ENCODE data around the gene UBE2E3.

Gene UBE2E3

DNA sequence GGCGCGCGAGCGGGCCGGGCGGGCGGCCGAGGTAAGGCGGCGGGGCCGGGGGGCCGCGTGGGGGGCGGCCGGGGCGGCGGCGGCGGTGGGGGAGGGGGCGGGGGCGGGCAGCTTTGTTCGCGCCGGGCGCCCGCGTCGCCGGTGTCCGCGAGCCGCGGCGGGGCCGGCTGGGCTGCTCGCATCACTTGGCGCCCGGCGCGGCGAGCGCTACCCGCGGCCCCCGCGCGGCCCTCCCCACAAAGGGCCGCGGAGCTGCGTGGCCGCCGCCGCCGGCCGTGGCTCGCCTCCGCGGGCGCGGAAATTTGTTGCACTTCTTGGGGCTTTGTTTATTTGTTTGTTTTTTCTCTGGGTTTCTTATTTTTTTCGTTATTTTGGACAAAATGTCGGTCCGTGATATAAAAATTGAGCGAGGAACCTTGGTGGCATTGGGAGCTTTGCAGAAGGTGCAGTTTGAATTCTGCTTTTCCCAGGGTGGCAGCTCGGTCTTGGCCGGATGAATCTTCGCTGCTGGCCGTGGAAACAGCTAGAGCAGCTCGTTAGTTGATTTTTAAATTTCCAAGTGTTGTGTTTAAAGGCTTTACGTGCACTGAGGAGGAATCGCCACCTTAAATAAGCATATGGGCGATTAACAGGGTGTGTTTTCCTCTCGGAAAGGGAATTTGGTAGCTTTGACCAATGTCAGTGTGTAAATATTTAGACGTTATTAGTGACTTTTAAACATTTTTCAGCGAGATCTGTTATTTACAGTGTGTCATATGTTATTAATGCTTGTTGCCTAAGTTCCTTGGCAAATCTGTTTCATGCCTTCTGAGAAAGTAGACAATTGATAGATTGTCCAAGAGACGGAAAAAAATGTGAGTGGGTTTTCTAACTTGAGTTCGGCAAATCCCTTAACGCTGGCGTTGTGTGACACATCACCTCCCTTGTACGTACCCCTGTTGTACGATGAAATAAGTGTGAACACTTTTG, 822 bp downstream of the UBE2E3 start:
- Histone ChIP-seq H2BK15ac (replicated peaks; ENCODE audit: low read depth) (peak overlapping the region; percentile 85), H3K56ac (ENCODE audit: low read length) (peak overlapping the region; percentile 81), H3K4me3 (ENCODE audit: low read length) (peak overlapping the region; percentile 84), H2AK5ac (ENCODE audit: low read length) (no peak overlapping the region), H2BK5ac (ENCODE audit: low read length) (no peak overlapping the region), H3K36me3 (ENCODE audit: control insufficient read depth, insufficient read depth, low read length) (no peaks in the 10 kb centered on the region), H4K8ac (ENCODE audit: low read depth, low read length) (peak overlapping the region; percentile 76), H3K23ac (ENCODE audit: low read length) (no peak overlapping the region), H3K27me3 (ENCODE audit: insufficient read depth, low read length, poor library complexity) (no peaks in the 10 kb centered on the region), H3K79me1 (ENCODE audit: low read length) (no peaks in the 10 kb centered on the region), H3K4me1 (ENCODE audit: control insufficient read depth, low read depth, low read length) (no peaks in the 10 kb centered on the region), H3K18ac (ENCODE audit: low read length) (peak overlapping the region; percentile 100), H3K4ac (ENCODE audit: low read depth, low read length) (peak overlapping the region; percentile 96), H3K79me2 (ENCODE audit: control insufficient read depth, insufficient read depth, low read length) (peaks cover 15% of the 10 kb centered on the region), H4K5ac (ENCODE audit: low read length) (no peak overlapping the region), H3K4me2 (ENCODE audit: low read length) (peak overlapping the region; percentile 57), H3K9ac (ENCODE audit: low read length) (peak overlapping the region; percentile 81), H3K27ac (ENCODE audit: low read depth, low read length) (peak overlapping the region; percentile 67), H2BK120ac (ENCODE audit: low read depth, low read length) (peak overlapping the region; percentile 100)
- DNase-seq, result no peak
- no CpG with 5 or more reads among the region's 81 CpGs for WGBS (ENCODE audit: extremely low coverage, insufficient coverage, low lambda C conversion rate)

GRCh38 chr2:180983468-180984242, 3.2 kb downstream of the UBE2E3 start:
- no peak overlapping the region for H2AK5ac ChIP-seq (ENCODE audit: low read length)
- H3K27me3 ChIP-seq (ENCODE audit: insufficient read depth, low read length, poor library complexity), result no peaks in the 10 kb centered on the region
- H2BK15ac ChIP-seq (replicated peaks; ENCODE audit: low read depth), result peak overlapping the region; percentile 45
- no peaks in the 10 kb centered on the region for H3K79me1 ChIP-seq (ENCODE audit: low read length)
- H3K4me1 ChIP-seq (ENCODE audit: control insufficient read depth, low read depth, low read length), result no peaks in the 10 kb centered on the region
- no peaks in the 10 kb centered on the region for H3K36me3 ChIP-seq (ENCODE audit: control insufficient read depth, insufficient read depth, low read length)
- H3K18ac ChIP-seq (ENCODE audit: low read length), result no peak overlapping the region
- H3K4ac ChIP-seq (ENCODE audit: low read depth, low read length), result no peak overlapping the region
- no peak overlapping the region for H4K5ac ChIP-seq (ENCODE audit: low read length)
- no peak overlapping the region for H3K4me2 ChIP-seq (ENCODE audit: low read length)
- no peak overlapping the region for H3K23ac ChIP-seq (ENCODE audit: low read length)
- peak; percentile 83 for DNase-seq
- H2BK5ac ChIP-seq (ENCODE audit: low read length), result no peak overlapping the region
- H3K9ac ChIP-seq (ENCODE audit: low read length), result peak overlapping the region; percentile 36
- peaks cover 22% of the 10 kb centered on the region for H3K79me2 ChIP-seq (ENCODE audit: control insufficient read depth, insufficient read depth, low read length)
- H3K56ac ChIP-seq (ENCODE audit: low read length), result no peak overlapping the region
- H3K4me3 ChIP-seq (ENCODE audit: low read length), result no peak overlapping the region
- H4K8ac ChIP-seq (ENCODE audit: low read depth, low read length), result no peak overlapping the region
- H2BK120ac ChIP-seq (ENCODE audit: low read depth, low read length), result no peak overlapping the region
- H3K27ac ChIP-seq (ENCODE audit: low read depth, low read length), result no peak overlapping the region

GRCh38 chr2:180985771-180986395, 5.5 kb downstream of the UBE2E3 start:
- Histone ChIP-seq H3K36me3 (ENCODE audit: control insufficient read depth, insufficient read depth, low read length) (no peaks in the 10 kb centered on the region), H3K4ac (ENCODE audit: low read depth, low read length) (no peak overlapping the region), H3K79me2 (ENCODE audit: control insufficient read depth, insufficient read depth, low read length) (peaks cover 22% of the 10 kb centered on the region), H3K79me1 (ENCODE audit: low read length) (no peaks in the 10 kb centered on the region), H2BK15ac (replicated peaks; ENCODE audit: low read depth) (no peak overlapping the region), H2AK5ac (ENCODE audit: low read length) (no peak overlapping the region), H2BK120ac (ENCODE audit: low read depth, low read length) (no peak overlapping the region), H3K23ac (ENCODE audit: low read length) (no peak overlapping the region), H3K4me1 (ENCODE audit: control insufficient read depth, low read depth, low read length) (no peaks in the 10 kb centered on the region), H3K27me3 (ENCODE audit: insufficient read depth, low read length, poor library complexity) (no peaks in the 10 kb centered on the region), H4K8ac (ENCODE audit: low read depth, low read length) (no peak overlapping the region), H2BK5ac (ENCODE audit: low read length) (no peak overlapping the region), H3K56ac (ENCODE audit: low read length) (no peak overlapping the region), H3K4me2 (ENCODE audit: low read length) (no peak overlapping the region), H3K9ac (ENCODE audit: low read length) (no peak overlapping the region), H3K4me3 (ENCODE audit: low read length) (no peak overlapping the region), H4K5ac (ENCODE audit: low read length) (no peak overlapping the region), H3K18ac (ENCODE audit: low read length) (no peak overlapping the region), H3K27ac (ENCODE audit: low read depth, low read length) (no peak overlapping the region)
- no peak for DNase-seq
- WGBS (ENCODE audit: extremely low coverage, insufficient coverage, low lambda C conversion rate), result no CpG with 5 or more reads among the region's 2 CpGs

GRCh38 chr2:180987146-180987545, 6.7 kb downstream of the UBE2E3 start:
- no peaks in the 10 kb centered on the region for H3K27me3 ChIP-seq (ENCODE audit: insufficient read depth, low read length, poor library complexity)
- H3K4me2 ChIP-seq (ENCODE audit: low read length), result no peak overlapping the region
- no peak overlapping the region for H2BK15ac ChIP-seq (replicated peaks; ENCODE audit: low read depth)
- peaks cover 23% of the 10 kb centered on the region for H3K79me2 ChIP-seq (ENCODE audit: control insufficient read depth, insufficient read depth, low read length)
- no peak overlapping the region for H2AK5ac ChIP-seq (ENCODE audit: low read length)
- WGBS (ENCODE audit: extremely low coverage, insufficient coverage, low lambda C conversion rate), result no CpG with 5 or more reads among the region's 2 CpGs
- H3K4ac ChIP-seq (ENCODE audit: low read depth, low read length), result no peak overlapping the region
- no peak overlapping the region for H3K4me3 ChIP-seq (ENCODE audit: low read length)
- no peak overlapping the region for H3K9ac ChIP-seq (ENCODE audit: low read length)
- H4K8ac ChIP-seq (ENCODE audit: low read depth, low read length), result no peak overlapping the region
- H3K27ac ChIP-seq (ENCODE audit: low read depth, low read length), result no peak overlapping the region
- no peak overlapping the region for H3K23ac ChIP-seq (ENCODE audit: low read length)
- H3K79me1 ChIP-seq (ENCODE audit: low read length), result no peaks in the 10 kb centered on the region
- H2BK5ac ChIP-seq (ENCODE audit: low read length), result no peak overlapping the region
- H3K4me1 ChIP-seq (ENCODE audit: control insufficient read depth, low read depth, low read length), result no peaks in the 10 kb centered on the region
- H3K56ac ChIP-seq (ENCODE audit: low read length), result no peak overlapping the region
- no peak overlapping the region for H2BK120ac ChIP-seq (ENCODE audit: low read depth, low read length)
- no peak overlapping the region for H4K5ac ChIP-seq (ENCODE audit: low read length)
- no peaks in the 10 kb centered on the region for H3K36me3 ChIP-seq (ENCODE audit: control insufficient read depth, insufficient read depth, low read length)
- H3K18ac ChIP-seq (ENCODE audit: low read length), result no peak overlapping the region
- no peak for DNase-seq

GRCh38 chr2:180990337-180990736, 9.9 kb downstream of the UBE2E3 start:
- H3K9ac ChIP-seq (ENCODE audit: low read length), result no peak overlapping the region
- H3K79me2 ChIP-seq (ENCODE audit: control insufficient read depth, insufficient read depth, low read length), result peaks cover 27% of the 10 kb centered on the region
- no peak overlapping the region for H4K8ac ChIP-seq (ENCODE audit: low read depth, low read length)
- no peaks in the 10 kb centered on the region for H3K27me3 ChIP-seq (ENCODE audit: insufficient read depth, low read length, poor library complexity)
- no peak overlapping the region for H4K5ac ChIP-seq (ENCODE audit: low read length)
- no peak overlapping the region for H3K27ac ChIP-seq (ENCODE audit: low read depth, low read length)
- H3K36me3 ChIP-seq (ENCODE audit: control insufficient read depth, insufficient read depth, low read length), result no peaks in the 10 kb centered on the region
- DNase-seq, result no peak
- H3K18ac ChIP-seq (ENCODE audit: low read length), result no peak overlapping the region
- no peak overlapping the region for H2BK15ac ChIP-seq (replicated peaks; ENCODE audit: low read depth)
- H2AK5ac ChIP-seq (ENCODE audit: low read length), result no peak overlapping the region
- no peak overlapping the region for H3K4me3 ChIP-seq (ENCODE audit: low read length)
- no peak overlapping the region for H2BK120ac ChIP-seq (ENCODE audit: low read depth, low read length)
- H3K79me1 ChIP-seq (ENCODE audit: low read length), result no peaks in the 10 kb centered on the region
- no CpG with 5 or more reads among the region's 3 CpGs for WGBS (ENCODE audit: extremely low coverage, insufficient coverage, low lambda C conversion rate)
- H3K4me2 ChIP-seq (ENCODE audit: low read length), result no peak overlapping the region
- H3K23ac ChIP-seq (ENCODE audit: low read length), result no peak overlapping the region
- H2BK5ac ChIP-seq (ENCODE audit: low read length), result no peak overlapping the region
- H3K56ac ChIP-seq (ENCODE audit: low read length), result no peak overlapping the region
- no peak overlapping the region for H3K4ac ChIP-seq (ENCODE audit: low read depth, low read length)
- H3K4me1 ChIP-seq (ENCODE audit: control insufficient read depth, low read depth, low read length), result no peaks in the 10 kb centered on the region
